NB4 (cell line): ENCODE data around the gene MAP3K7.

Source experiments
- TF ChIP-seq, protein P1 (sequence below): IDR thresholded peaks from 2 replicates; pipeline ENCODE4 v1.6.1; 2011; ENCODE audit warnings: low read depth, low read length
- TF ChIP-seq, protein P2 (sequence below): IDR thresholded peaks from one replicate; pipeline ENCODE4 v1.5.1; 2012; ENCODE audit warnings: low read depth, low read length

DNA sequence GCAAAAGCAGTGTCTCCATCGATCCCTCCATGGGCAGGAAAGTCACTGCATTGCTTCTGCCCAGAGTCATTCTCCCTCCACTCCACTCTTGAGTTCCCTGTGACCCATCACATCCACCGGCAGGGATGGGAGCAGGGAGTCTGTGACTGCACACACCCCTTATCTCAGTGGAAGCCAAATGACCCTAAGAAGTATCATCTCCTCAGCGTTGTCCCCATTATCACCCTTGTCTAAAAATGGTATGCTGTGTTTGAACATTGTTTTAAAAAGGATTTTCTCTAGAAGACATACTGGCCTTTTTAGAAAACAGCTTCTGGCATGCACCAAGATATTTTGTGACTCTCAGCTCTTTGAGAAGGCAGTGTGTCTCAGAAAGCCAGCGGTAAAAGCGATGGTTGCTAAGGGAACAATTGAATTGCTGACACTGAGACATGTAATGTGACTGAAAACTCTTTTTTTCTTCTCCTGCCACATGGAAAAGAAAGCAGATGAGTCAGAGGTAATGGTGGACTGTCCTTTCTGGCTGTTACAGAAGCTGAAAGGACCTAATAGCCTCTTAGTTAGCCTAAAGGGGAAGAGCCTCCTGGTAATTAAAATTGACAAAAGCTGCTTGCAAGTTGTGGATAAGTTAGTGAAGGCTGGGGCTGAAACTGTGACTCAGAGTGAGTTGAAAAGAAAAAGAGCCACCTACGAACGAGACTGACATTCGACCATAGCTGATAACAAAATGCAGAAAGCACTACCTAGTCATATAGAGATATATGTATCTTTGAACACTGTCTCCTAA, 120.5 kb downstream of the MAP3K7 start:
- TF ChIP-seq, protein P1, sequence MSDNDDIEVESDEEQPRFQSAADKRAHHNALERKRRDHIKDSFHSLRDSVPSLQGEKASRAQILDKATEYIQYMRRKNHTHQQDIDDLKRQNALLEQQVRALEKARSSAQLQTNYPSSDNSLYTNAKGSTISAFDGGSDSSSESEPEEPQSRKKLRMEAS = no peak
- TF ChIP-seq, protein P2, sequence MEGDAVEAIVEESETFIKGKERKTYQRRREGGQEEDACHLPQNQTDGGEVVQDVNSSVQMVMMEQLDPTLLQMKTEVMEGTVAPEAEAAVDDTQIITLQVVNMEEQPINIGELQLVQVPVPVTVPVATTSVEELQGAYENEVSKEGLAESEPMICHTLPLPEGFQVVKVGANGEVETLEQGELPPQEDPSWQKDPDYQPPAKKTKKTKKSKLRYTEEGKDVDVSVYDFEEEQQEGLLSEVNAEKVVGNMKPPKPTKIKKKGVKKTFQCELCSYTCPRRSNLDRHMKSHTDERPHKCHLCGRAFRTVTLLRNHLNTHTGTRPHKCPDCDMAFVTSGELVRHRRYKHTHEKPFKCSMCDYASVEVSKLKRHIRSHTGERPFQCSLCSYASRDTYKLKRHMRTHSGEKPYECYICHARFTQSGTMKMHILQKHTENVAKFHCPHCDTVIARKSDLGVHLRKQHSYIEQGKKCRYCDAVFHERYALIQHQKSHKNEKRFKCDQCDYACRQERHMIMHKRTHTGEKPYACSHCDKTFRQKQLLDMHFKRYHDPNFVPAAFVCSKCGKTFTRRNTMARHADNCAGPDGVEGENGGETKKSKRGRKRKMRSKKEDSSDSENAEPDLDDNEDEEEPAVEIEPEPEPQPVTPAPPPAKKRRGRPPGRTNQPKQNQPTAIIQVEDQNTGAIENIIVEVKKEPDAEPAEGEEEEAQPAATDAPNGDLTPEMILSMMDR = no peak
